A172 (cell line): ENCODE measurements around the gene MYL10. TPM values are rescaled to one million over a fixed set of nuclear protein-coding genes. Genes with fewer than 3 reads are reported as not detected.
"Not testable (repeated sequence)": the region's sequence is repeated elsewhere in the genome, so short reads cannot be mapped to it uniquely, and the experiment has no call there.

Experiments used
- DNase-seq: peaks from one replicate; pipeline ENCODE4 v3.0.0-alpha.2; 2015; ENCODE audit warnings: low spot score
- total RNA-seq: library from RNA; depleted of rRNA; stranded (reverse); fragments of >200 nt; shearing (Covaris generic); gene quantifications from 2 replicates; pipeline ENCODE4 v1.2.3, GENCODE V29; 2014

The MYL10 gene
- total RNA-seq, 1 experiment from 2014 or later: not detected

GRCh38 chr7:101618916-101619315 is 10.2 kb downstream of the MYL10 start:
- DNase-seq: peak; percentile 57

GRCh38 chr7:101618207-101618839 is 10.8 kb downstream of the MYL10 start:
- DNase-seq: peak; percentile 76

DNA sequence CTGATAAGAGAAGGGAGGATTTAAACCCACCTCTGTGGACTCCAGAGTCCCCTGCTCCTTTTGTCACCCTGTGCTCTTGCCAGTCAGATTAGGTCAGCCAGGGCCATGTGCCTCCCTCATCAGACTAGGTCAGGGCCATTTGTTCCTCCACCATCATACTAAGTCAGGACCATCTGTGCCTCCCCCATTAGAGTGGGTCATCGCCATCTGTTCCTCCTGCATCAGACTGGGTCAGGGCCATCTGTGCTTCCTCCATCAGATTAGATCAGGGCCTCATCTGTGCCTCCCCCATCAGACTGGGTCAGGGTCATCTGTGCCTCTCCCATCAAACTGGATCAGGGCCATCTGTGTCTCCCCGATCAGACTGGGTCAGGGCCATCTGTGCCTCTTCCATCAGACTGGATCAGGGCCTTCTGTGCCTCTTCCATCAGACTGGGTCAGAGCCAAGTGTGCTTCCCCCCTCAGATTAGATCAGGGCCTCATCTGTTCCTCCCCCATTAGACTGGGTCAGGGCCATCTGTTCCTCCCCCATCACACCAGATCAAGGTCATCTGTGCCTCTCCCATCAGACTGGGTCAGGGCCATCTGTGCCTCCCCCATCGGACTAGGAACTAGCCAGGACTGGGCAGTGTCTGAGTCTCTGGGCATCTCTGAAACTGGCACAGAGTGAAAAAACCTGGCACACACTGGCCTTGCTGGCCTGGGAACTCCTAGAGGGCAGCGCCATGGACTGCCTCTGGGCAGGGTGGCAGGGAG is 11.5 kb downstream of the MYL10 start:
- no peak for DNase-seq

GRCh38 chr7:101615446-101615845 is 13.7 kb downstream of the MYL10 start:
- DNase-seq: no peak

DNA sequence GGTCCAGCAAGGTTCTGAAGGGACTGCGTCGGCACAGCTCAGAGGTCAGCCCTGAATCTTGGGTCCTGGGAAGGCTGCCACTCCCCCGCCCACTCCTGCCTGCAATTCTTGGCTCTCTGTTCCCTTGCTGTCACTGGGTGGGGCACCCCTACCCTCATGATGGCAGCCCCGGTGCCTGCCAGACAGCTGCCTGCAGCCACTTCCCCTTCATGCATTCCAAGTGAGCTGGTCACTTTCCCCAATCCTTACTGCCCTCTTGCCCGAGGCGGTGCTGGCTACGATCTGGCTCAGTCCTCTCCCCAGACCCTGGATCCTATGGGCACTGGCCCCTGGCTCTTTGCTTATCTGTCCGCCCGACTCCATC is 14.2 kb downstream of the MYL10 start:
- DNase-seq: peak; percentile 79

DNA sequence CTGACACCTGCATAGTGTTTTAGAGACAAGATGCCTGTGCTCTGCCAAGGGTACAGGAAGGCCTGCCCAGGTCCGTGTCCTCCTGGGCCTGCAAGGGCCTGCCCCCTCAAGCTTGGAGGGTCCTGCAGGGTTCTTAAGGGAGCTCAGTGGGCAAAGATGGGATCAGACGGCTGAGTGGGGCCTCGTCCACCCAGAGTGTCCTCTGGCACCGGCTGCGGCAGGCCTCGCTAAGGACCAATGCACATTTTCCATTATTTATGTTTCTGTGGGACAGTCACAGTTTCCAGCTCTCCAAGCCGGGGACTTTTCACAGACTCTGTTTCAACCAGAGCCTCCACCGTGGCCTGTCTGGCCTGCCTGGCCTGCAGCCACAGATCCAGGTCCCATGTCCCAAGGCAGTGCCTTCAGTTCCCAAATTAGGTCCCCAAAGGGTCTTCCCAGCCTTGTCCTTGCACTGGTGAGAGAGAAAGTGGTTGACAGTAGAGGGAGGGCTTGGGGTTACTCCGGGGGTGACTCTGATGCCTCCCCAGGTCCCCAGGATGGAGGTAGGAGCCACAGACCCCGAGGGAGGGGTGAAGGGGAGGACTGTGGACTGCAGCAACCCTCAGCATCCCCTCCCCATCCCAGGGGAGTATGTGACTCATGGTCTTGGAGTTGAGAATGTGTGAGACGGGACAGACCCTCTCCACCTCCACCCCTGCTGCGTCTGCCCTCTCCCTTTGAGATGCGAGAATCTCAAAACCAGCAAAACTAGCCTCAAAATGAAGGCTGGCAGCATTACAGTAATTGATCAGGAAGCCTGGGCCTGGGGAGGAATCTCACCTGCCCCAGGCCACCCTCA is 14.8 kb downstream of the MYL10 start:
- DNase-seq: peak; percentile 47

GRCh38 chr7:101612885-101613515 is 16.1 kb downstream of the MYL10 start:
- no peak for DNase-seq

DNA sequence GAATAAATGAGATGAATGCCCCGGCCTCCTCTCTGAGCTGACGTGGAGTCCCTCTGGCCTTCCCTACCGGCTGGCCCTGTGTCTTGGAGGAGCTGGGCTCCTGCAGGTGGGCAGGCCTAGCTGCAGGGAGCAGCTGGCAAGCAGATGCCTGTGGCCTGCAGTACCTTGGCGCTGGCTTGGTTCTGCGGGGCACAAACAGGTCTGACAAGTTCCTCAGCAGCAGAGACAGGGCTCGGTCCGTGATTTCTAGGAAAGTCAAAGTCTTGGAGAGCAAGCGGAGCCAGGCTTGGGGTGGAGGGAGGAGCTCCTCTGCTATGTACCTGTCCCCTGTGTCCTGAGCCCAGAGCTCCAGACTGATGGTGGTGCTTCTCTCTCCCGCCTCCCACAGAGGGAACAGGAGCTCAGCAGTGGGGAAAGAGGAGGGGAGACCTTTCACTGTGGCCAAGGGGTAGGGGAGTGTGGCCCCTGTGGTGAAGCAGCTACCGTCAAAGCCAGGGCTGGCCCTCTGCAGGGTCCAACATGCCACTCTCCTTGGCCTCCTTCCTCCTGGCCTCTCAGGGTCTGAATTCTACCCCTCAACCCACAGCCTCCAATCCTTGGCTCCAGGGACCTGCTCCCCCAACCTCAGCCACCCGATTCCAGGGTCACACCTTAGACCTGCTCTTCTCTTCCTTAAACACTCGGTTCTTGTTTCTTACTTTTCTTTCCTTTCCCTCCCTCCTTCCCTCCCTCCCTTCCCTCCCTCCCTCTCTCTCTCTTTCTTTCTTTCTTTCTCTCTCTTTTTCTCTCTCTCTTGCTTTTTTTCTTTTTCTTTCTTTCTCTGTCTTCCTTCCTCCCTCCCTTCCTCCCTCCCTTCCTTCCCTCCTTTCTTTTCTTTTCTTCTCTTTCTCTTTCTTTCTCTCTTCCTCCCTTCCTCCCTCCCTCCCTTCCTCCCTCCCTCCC is 20.1 kb downstream of the MYL10 start:
- DNase-seq: no peak

GRCh38 chr7:101606498-101606923 is 22.6 kb downstream of the MYL10 start:
- DNase-seq: no peak

GRCh38 chr7:101605611-101606497 is 23.2 kb downstream of the MYL10 start:
- no peak for DNase-seq

DNA sequence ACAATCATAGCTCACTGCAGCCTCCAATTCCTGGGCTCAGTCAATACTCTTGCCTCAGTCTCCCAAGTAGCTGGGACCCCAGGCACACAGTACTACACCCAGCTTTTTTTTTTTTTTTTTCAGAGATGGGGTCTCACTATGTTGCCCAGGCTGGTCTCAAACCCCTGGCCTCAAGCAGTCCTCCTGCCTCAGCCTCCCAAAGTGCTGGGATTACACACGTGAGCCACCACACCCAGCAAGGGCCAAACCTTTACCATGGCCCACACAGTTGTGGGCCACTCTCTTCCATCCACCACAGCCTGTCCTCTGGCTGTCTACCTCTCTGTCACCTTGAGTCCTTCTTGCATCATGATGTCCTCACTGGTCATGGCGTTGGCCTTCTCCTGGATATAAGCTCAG is 24.2 kb downstream of the MYL10 start:
- DNase-seq: not testable (repeated sequence)

DNA sequence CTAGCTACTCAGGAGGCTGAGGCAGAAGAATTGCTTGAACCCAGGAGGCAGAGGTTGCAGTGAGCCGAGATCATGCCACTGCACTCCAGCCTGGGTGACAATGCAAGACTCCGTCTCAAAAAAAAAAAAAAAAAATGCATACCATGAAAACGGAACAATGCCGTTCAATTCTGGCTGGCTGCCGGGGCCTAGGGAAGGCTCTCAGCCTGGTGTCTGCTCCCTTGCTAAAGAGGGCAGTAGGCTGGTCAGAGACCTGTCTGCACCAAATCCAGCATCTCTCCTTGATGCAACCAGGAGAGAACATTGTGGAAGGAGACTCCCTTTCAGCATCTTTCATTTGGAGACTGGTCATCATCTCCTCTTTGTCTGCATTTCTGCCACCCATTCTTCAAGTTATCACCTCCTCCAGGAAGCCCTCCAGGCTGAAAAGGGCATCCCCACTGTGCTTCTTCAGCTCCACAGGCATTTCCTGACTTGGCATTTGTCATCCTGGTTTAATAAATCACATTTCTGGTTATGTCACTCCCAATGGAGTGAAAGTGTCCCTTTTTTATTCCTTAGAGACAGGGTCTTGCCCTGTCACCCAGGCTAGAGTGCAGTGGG is 24.7 kb downstream of the MYL10 start:
- DNase-seq: no peak

DNA sequence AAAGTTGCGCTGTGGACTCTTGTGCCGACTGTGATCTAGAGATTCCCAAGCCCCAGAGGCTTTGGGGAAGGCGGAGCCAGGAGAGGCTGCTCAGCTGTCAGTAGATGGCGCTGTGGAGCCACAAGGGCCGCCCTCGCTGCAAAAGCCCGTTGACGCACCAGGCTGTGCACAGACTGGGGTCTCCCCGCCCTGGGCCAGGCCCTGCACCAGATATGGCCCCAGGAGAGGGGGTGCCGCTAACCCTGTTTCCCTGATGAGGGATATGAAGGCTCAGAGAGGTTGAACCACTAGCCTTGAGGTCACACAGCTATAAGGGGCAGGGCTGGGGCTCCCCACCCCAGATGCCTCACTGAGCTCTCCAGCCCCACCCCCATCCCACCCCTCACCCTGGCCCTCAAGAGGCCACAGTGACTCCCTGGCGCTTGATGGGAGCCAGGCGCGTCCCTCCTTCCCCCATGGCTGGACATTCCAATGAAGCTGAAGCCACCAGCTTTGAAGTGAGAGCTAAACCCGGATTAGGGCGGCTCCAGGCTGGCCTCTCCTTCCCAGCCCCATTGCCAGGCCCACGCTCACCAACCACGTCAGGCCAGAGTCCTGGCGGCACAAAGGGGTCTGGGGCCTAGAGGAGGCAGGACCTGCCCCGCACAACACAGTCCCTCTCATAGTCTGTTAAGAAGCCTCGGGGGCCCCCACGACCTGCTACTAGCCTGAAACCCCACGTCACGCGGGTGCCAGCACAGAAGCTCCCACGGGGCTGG is 26.4 kb downstream of the MYL10 start:
- peak; percentile 79 for DNase-seq

DNA sequence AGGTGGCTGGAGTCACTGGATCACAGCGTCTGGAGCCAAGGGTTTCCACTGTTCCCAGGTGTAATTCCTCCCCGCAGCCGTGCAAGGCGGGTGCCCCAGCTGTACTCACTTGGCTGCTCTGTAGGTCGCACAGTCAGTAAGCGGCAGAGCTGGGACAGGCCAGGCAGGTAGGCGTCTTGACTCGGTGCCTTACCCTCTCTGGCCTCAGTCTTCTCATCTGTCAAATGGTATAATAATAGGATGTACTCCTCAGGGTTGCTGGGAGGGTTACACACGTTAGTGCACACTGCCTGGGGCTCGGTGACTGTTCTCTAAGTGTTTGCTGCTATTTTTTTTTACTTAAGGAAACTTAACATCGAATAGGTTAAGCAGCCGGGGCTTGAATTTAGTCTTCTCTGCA is 27.0 kb downstream of the MYL10 start:
- DNase-seq: no peak

- DNase-seq: no peak
Observed at GRCh38 chr7:101599787-101600186, 29.3 kb downstream of the MYL10 start.

DNA sequence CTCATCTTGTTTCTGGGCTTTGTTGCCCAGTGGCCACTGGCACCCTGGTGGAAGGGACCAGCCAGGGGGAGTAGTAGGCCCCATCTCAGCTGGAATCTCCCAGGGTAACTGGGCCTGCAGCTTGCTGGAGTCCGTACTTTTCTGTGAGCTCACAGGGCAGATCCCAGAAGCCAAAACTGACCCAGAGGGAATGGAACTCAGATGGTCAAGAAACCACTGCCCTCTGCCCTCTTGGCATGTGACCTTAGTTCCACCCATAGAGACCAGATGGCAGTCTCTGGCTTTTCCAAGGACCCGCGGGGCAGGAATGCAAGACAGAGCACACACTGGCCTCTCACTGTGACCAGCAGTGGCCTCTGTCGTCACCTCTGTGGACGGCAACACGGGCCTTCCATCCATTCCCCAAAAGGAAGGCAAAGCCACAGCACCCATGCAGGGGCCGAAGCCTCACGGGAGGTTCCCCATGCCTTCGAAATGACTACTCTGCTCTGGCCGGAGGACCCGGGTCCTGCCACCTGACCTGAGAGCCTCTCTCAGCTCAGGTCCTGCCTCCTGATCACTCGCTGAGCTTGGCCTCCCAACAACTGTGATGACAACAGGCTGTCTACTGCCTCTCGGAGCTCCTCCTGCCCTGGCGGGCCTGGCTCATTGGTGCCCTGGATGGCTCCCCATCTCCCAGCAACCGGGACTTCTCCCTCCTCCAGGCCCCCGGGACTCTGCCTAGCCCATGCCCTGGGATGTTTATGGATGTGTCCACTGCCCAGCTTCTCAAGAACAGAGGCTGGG is 29.9 kb downstream of the MYL10 start:
- DNase-seq: no peak

DNA sequence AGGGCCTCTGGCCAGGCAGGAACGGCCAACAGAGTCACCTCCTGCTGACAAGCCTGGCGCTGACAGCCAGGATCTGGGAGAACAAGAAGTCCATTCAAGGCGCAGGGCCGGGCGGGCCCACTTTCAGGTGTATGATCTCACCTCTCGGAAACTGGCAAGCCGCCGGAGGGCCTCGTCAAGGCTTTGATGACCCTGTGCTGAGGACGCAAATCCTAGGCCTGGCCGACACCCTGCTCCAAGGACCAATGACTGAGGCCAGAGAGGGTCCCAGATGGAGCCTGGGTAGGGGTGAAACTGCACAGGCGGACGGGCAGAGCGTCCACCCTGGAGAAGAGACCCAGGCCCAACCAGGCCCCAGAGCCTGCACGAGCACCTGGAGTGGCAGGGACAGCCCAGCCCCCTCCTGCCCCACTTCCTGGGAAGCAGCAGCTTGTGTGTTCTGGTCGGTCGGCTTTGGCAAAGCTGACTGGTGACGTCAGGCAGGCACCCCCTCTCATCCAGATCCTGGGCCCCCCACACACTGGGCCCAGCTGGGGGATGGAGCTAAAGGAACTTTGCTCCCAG is 30.6 kb downstream of the MYL10 start:
- no peak for DNase-seq

DNA sequence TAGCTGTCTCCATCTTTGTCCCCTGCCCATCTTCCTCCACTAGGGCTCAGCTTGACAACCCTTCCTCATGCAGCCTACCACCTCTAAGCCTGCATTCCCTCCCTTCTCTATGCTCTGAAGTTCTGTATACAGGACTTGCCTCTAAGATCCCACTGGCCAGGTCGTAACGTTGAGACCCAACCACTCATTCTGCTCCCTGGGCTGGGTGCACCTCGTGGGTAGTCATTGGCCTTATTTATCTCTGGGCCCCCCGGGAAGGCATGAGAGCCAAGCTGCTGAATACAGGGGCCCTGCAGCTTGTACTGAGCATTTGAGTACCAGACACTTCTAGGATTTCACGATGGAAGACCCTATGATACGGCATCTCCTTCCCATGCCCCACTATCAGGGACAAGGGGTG is 31.2 kb downstream of the MYL10 start:
- DNase-seq: no peak
